Memory B cell (primary cell): ENCODE data around the gene JCAD.

Experiments
- ATAC-seq: fragments of 150-1000 bp; cut with Tn5 transposase; 2 replicates; pipeline ENCODE4 v1.10.0; 2021; ENCODE audit warnings: low read depth, mild to moderate bottlenecking, moderate library complexity
- DNase-seq, 2 donors: peaks; one replicate each; pipeline ENCODE4 v3.0.0; 2022; ENCODE audit warnings: low spot score in 2 of 2
- H3K27ac Mint-ChIP-seq: one replicate; pipeline ENCODE4 v1.8.0; 2022; ENCODE audit warnings: mild to moderate bottlenecking, moderate library complexity, mixed read lengths
- H3K27me3 Mint-ChIP-seq: one replicate; pipeline ENCODE4 v1.8.0; 2022; ENCODE audit warnings: mixed read lengths
- H3K36me3 Mint-ChIP-seq: one replicate; pipeline ENCODE4 v1.8.0; 2022; ENCODE audit warnings: mild to moderate bottlenecking, mixed read lengths
- H3K4me1 Mint-ChIP-seq: one replicate; pipeline ENCODE4 v1.8.0; 2022; ENCODE audit warnings: mixed read lengths
- H3K4me3 Mint-ChIP-seq: one replicate; pipeline ENCODE4 v1.8.0; 2022; ENCODE audit warnings: mild to moderate bottlenecking, moderate library complexity, mixed read lengths
- H3K9me3 Mint-ChIP-seq: one replicate; pipeline ENCODE4 v1.8.0; 2022; ENCODE audit warnings: mixed read lengths

The JCAD gene

DNA sequence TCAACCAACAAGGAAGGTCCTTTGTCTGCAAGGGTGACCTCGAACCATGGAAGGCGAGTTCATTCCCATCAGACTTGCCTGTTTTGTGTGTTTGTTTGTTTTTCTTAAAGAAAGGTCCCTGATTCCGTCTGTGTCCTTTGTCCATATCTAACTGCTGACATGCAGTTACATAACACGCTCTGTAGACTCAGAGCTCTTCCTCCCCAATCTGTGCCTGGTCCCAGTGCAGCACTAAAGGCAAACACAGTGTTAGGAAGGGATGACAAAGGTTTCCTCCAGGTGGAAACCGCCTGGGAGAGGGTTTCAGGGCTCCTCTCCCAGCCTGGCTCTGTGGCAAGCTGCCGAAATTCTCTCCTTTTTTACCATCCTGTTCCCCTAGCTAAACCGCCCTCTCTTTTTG, 13.4 kb downstream of the JCAD start:
- Mint-ChIP-seq H3K4me3 (no peak overlapping the region), H3K27ac (no peak overlapping the region), H3K4me1 (peaks cover 13% of the 10 kb centered on the region), H3K36me3 (no peaks in the 10 kb centered on the region), H3K9me3 (no peaks in the 10 kb centered on the region), H3K27me3 (peaks cover 39% of the 10 kb centered on the region)
- DNase-seq: no peak
- ATAC-seq: no peak

DNA sequence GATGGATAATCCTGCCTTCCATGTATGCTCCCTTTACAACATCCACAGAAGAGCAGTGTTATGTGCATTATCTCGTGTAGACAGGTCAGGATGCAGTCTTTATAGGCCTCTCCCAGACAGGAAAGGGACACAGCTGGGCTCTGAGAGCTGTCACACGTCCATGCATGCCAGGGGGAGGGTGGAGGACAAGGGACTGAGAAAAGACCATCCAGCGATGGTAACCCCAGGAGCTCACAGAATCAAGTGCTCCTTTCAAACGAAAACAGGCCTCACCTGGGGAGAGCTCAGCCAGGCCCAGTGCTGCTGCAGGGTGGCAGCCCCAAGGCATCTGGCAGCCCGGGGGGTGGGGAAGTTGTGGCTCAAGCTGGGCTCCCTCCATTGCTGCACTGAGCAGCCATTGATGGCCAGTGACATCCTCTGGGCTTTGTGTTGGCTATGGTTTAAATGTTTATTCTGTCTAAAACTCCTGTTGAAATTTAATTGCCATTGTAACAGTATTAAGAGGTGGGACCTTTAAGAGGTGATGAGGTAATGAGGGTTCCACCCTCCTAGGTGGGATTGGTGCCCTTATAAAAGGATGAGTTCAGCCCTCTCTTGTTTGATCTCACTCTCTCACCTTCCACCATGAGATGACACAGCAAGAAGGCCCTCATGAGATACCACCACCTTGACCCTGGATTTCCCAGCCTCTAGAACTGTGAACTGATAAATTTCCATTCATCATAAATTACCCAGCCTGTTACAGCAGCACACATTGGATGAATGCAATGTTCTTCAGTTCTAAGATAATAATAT, 15.7 kb downstream of the JCAD start:
- H3K27me3 Mint-ChIP-seq: peaks cover 27% of the 10 kb centered on the region
- ATAC-seq: no peak
- peaks cover 9% of the 10 kb centered on the region for H3K4me1 Mint-ChIP-seq

GRCh38 chr10:30042820-30043219, 16.6 kb downstream of the JCAD start:
- no peaks in the 10 kb centered on the region for H3K9me3 Mint-ChIP-seq
- H3K4me3 Mint-ChIP-seq: no peak overlapping the region
- H3K4me1 Mint-ChIP-seq: peaks cover 4% of the 10 kb centered on the region
- no peaks in the 10 kb centered on the region for H3K36me3 Mint-ChIP-seq
- ATAC-seq (no peak), DNase-seq (no peak)
- peaks cover 23% of the 10 kb centered on the region for H3K27me3 Mint-ChIP-seq
- H3K27ac Mint-ChIP-seq: no peak overlapping the region

More for the DNA sequence above, 15.7 kb downstream of the JCAD start:
- Mint-ChIP-seq H3K36me3 (no peaks in the 10 kb centered on the region), H3K9me3 (no peaks in the 10 kb centered on the region), H3K27ac (no peak overlapping the region), H3K4me3 (no peak overlapping the region)
- DNase-seq: no peak

DNA sequence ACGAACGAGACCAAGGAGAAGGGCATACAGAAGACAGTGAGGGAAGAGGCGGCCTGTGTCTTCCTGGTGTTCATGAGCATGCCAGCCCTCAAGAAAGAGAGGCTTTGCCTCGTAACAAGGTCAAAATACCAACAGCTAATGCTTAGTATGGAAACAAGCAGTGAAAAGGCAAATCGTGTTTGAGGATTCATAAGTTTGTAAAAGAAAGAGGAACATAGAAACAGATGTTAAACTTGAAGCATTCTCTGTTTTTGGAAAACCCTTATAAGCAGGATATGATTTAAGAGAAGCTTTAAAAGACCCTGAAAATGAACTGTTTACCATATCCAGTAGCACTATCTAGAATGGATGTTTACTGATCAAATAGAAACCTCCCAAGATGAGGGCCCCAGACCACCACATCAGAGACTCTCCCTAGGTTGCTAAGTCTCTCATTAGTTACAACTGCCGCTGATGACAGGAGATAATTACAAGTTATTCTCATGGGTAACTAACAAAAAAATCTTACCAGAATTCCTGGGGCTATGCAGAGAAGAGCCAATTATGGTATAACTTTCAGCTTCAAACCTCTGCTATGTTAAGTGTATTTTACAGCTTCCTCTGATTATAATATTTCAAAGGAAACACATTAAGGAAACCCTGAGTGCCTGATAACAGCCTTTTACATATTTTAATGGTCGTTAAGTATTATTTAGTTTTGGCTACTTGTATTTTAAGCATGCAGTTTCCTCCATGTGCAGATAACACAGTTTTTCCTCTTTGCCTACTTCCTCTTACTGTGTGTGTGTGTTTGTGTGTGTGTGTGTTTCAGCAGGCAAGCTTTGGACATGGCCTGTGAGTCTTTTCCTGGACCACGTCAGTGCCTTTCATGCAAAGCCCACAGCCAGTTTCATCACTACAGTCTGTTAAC, 17.9 kb downstream of the JCAD start:
- DNase-seq: no peak
- no peaks in the 10 kb centered on the region for H3K9me3 Mint-ChIP-seq
- H3K36me3 Mint-ChIP-seq: no peaks in the 10 kb centered on the region
- H3K4me1 Mint-ChIP-seq: peaks cover 2% of the 10 kb centered on the region
- no peak overlapping the region for H3K27ac Mint-ChIP-seq
- no peak overlapping the region for H3K4me3 Mint-ChIP-seq
- H3K27me3 Mint-ChIP-seq: peaks cover 19% of the 10 kb centered on the region
- no peak for ATAC-seq

- Mint-ChIP-seq H3K4me1 (peaks cover 2% of the 10 kb centered on the region), H3K4me3 (no peak overlapping the region), H3K9me3 (no peaks in the 10 kb centered on the region), H3K27me3 (peaks cover 14% of the 10 kb centered on the region), H3K36me3 (no peaks in the 10 kb centered on the region), H3K27ac (no peak overlapping the region)
- ATAC-seq (no peak), DNase-seq (no peak)
Observed at GRCh38 chr10:30040597-30040996, 18.8 kb downstream of the JCAD start.

DNA sequence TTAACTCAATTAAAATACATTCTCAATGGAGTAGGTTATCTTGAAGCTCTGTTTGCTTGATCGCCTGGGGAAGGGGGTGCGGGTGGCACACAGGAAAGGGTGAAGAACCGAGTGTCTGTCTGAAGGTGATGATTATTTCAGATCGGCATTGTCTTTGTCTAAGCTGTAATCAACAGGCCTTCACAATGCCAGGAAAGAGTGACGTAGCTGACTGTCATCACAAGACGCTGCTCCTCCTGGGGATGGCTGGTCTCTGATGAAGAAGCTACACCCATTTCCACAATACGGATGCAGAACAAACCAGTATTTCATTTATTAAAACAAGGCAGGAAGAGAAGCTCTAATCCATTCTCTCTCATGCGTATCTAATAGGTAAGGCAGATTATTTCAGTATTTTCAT, 19.4 kb downstream of the JCAD start:
- Mint-ChIP-seq H3K27ac (no peak overlapping the region), H3K4me3 (no peak overlapping the region), H3K4me1 (peaks cover 2% of the 10 kb centered on the region), H3K36me3 (no peaks in the 10 kb centered on the region), H3K27me3 (peaks cover 12% of the 10 kb centered on the region), H3K9me3 (no peaks in the 10 kb centered on the region)
- DNase-seq (no peak), ATAC-seq (no peak)

- Mint-ChIP-seq H3K4me1 (peaks cover 2% of the 10 kb centered on the region), H3K4me3 (no peak overlapping the region), H3K27me3 (peaks cover 10% of the 10 kb centered on the region), H3K36me3 (no peaks in the 10 kb centered on the region), H3K27ac (no peak overlapping the region), H3K9me3 (no peaks in the 10 kb centered on the region)
- DNase-seq (no peak), ATAC-seq (no peak)
Observed at GRCh38 chr10:30039567-30039966, 19.8 kb downstream of the JCAD start.

GRCh38 chr10:30038781-30039536, 20.4 kb downstream of the JCAD start:
- ATAC-seq (no peak), DNase-seq (no peak)
- Mint-ChIP-seq H3K27me3 (peaks cover 10% of the 10 kb centered on the region), H3K4me3 (no peak overlapping the region), H3K27ac (no peak overlapping the region), H3K36me3 (no peaks in the 10 kb centered on the region), H3K4me1 (peaks cover 2% of the 10 kb centered on the region), H3K9me3 (no peaks in the 10 kb centered on the region)

DNA sequence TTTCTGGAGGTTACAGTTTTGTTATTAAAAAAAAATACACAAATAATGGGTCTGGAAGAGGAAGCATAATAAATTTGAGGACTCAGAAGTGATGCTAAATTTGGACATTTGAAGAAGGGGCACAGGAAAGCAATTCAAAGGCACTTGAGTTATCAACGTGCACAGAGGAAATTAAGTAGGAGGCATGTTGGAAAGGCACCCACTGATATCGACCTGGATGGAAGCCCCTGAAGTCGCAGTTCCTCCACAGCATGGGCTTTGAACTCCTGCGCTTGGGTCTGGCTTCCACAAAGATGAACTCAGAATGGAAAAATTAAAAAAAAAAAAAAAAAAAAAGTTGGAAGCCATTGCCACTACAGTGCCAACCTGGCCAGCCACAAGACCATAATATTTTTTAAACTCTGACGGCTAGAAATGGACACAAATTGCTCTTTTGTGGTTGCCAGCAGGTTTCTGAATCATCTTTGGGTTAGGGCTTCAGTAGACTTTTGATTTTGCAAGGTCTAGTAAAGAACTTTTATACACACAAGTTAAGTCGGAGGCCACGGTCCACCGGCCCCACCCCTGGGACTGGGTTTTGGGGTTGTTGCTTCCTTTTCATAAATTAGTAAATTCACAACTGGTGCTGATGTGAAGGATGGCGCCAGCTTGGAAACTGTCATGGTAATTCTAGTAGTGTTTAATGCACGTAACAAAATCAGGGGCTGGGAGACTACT, 21.6 kb downstream of the JCAD start:
- no peak for ATAC-seq
- Mint-ChIP-seq H3K4me1 (peaks cover 2% of the 10 kb centered on the region), H3K36me3 (no peaks in the 10 kb centered on the region), H3K27ac (no peak overlapping the region), H3K27me3 (peaks cover 11% of the 10 kb centered on the region), H3K9me3 (no peaks in the 10 kb centered on the region), H3K4me3 (no peak overlapping the region)
- DNase-seq: no peak

DNA sequence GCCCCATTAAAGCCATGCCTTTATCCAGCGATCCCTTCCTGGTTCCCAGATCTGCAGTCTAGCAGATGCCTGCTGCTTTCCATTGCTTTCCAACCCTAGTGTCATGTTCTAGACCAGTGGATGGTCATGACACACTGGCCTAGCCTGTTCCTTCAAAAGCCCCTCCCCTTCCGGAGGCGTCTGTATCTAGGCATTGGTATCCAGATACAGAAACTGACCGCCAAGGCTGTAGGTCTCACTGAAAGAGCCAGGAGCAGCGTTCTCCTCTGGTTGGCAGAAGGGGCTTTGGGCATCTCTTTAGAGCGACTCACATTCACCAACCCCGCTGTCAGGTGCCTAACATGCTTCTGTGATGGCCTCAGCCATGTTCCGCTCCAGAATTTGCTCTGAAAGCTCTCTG, 22.6 kb downstream of the JCAD start:
- ATAC-seq (no peak), DNase-seq (no peak)
- Mint-ChIP-seq H3K36me3 (no peaks in the 10 kb centered on the region), H3K27ac (no peak overlapping the region), H3K4me3 (no peak overlapping the region), H3K27me3 (peaks cover 7% of the 10 kb centered on the region), H3K9me3 (no peaks in the 10 kb centered on the region), H3K4me1 (peaks cover under 1% of the 10 kb centered on the region)

DNA sequence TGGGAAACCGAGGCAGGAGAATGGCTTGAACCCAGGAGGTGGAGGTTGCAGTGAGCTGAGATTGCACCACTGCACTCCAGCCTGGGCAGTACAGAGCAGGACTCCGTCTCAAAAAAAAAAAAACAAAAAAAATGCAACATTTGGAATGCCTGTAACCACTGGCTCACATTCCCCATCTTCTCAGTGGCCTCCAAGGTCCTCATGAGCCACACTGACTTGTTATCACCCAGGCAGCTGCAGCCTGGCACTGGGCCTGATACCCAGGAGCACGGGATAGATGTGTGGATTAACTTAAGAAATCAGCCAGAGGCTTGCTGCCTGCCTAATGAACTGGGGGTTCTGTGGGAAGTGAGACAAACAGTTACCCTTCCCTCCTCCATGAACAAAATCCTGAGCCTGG, 23.0 kb downstream of the JCAD start:
- peaks cover 7% of the 10 kb centered on the region for H3K27me3 Mint-ChIP-seq
- no peaks in the 10 kb centered on the region for H3K9me3 Mint-ChIP-seq
- H3K4me3 Mint-ChIP-seq: no peak overlapping the region

DNA sequence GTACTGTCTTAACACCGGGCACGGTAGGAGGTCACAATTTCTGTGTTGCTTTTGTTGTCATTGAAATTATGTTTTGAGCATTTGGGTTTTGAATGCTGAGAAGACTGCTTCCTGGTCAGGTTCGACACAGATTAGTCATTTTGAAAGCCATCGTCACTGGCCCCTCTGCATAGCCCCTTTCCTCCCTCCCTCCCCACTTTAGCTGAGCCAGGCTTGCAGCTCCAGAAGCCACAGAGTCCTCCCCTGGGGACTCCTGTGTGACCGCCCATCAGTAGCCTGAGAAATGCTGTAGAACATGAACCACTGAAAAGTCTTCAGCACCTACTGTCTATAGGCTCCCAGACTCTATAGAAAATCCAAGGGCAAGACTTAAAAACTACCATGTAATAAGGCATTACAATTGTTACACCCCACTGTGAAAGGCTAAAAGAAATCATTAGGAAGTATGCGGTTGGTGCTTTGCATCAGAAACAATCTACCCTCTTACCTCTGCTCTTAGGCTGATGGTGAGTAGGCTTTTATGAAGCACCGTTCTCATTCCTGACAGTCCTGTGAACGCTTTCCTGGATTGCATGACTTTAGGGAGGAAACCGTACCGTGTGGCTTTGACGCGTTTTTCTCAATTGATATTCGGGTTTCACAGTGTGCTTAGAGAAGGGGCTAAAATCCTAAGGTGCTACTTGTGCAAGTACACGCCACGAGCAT, 24.8 kb downstream of the JCAD start:
- DNase-seq (no peak), ATAC-seq (no peak)
- no peaks in the 10 kb centered on the region for H3K4me1 Mint-ChIP-seq
- no peaks in the 10 kb centered on the region for H3K9me3 Mint-ChIP-seq
- H3K36me3 Mint-ChIP-seq: no peaks in the 10 kb centered on the region
- H3K4me3 Mint-ChIP-seq: no peak overlapping the region
- H3K27me3 Mint-ChIP-seq: peaks cover 8% of the 10 kb centered on the region
- no peak overlapping the region for H3K27ac Mint-ChIP-seq

More for the DNA sequence above, 23.0 kb downstream of the JCAD start:
- no peaks in the 10 kb centered on the region for H3K36me3 Mint-ChIP-seq
- no peaks in the 10 kb centered on the region for H3K4me1 Mint-ChIP-seq
- ATAC-seq: no peak
- H3K27ac Mint-ChIP-seq: no peak overlapping the region
- DNase-seq: no peak

- ATAC-seq: no peak
- Mint-ChIP-seq H3K9me3 (no peaks in the 10 kb centered on the region), H3K27ac (no peak overlapping the region), H3K4me1 (peaks cover 13% of the 10 kb centered on the region), H3K4me3 (no peak overlapping the region), H3K36me3 (no peaks in the 10 kb centered on the region), H3K27me3 (peaks cover 9% of the 10 kb centered on the region)
- no peak for DNase-seq
Observed at GRCh38 chr10:30032125-30032524, 27.3 kb downstream of the JCAD start.
